LNCAP (cell line): ENCODE results near the gene HOXC5.

Source experiments
- CTCF ChIP-seq: fragments of 450-650 bp; IDR thresholded peaks from 2 replicates; pipeline ENCODE4 v1.5.1; 2017; ENCODE audit warnings: mild to moderate bottlenecking

The HOXC5 gene

GRCh38 chr12:54011665-54012532 lies 21.0 kb upstream of the HOXC5 start:
- TF ChIP-seq CTCF = no peak

GRCh38 chr12:54012631-54013409 lies 20.0 kb upstream of the HOXC5 start:
- no peak for TF ChIP-seq CTCF

- TF ChIP-seq CTCF = no peak
Observed at GRCh38 chr12:54014377-54015017, 18.4 kb upstream of the HOXC5 start.

- no peak for TF ChIP-seq CTCF
Observed at GRCh38 chr12:54015018-54015931, 17.6 kb upstream of the HOXC5 start.

- TF ChIP-seq CTCF = no peak
Observed at GRCh38 chr12:54016051-54016450, 16.8 kb upstream of the HOXC5 start.

GRCh38 chr12:54016478-54016964 lies 16.3 kb upstream of the HOXC5 start:
- TF ChIP-seq CTCF = no peak
